Mesenchymal stem cell (in vitro differentiated cells and primary cell): ENCODE measurements around the gene RAB11FIP4.

ENCODE experiments used
- DNase-seq: peaks from one replicate; pipeline ENCODE4 v3.0.0-alpha.2; 2013
- H2AFZ ChIP-seq: one replicate; pipeline ENCODE4 v1.6.1; 2013; ENCODE audit warnings: low read depth, mild to moderate bottlenecking, control low read depth, inconsistent platforms, low read length, moderate library complexity
- H2AK5ac ChIP-seq: 2 replicates; pipeline ENCODE4 v1.6.1; 2013; ENCODE audit warnings: low read length, moderate library complexity, mild to moderate bottlenecking, inconsistent platforms; ENCODE audit not compliant: severe bottlenecking
- H2BK120ac ChIP-seq: one replicate; pipeline ENCODE4 v1.6.1; 2013; ENCODE audit warnings: low read depth, mild to moderate bottlenecking, inconsistent platforms, low read length, moderate library complexity
- H2BK12ac ChIP-seq, 2 experiments: one replicate each; pipeline ENCODE4 v1.6.1; 2013; ENCODE audit warnings: inconsistent platforms in 2 of 2, low read length in 2 of 2, mild to moderate bottlenecking in 2 of 2, moderate library complexity in 2 of 2, control low read depth in 1 of 2
- H2BK15ac ChIP-seq: one replicate; pipeline ENCODE4 v1.6.1; 2013; ENCODE audit warnings: mild to moderate bottlenecking, low read depth, inconsistent platforms; ENCODE audit not compliant: poor library complexity, severe bottlenecking
- H2BK5ac ChIP-seq: 2 replicates; pipeline ENCODE4 v1.6.1; 2013; ENCODE audit warnings: low read depth, mild to moderate bottlenecking, low read length, control low read depth, inconsistent platforms; ENCODE audit not compliant: poor library complexity, severe bottlenecking
- H3K14ac ChIP-seq, 2 experiments: one replicate each; pipeline ENCODE4 v1.6.1; 2013; ENCODE audit warnings: inconsistent platforms in 2 of 2, low read length in 2 of 2, control low read depth in 1 of 2, mild to moderate bottlenecking in 1 of 2, moderate library complexity in 1 of 2
- H3K18ac ChIP-seq, 2 experiments: one replicate each; pipeline ENCODE4 v1.6.1; 2013; ENCODE audit warnings: inconsistent platforms in 2 of 2, low read length in 2 of 2, control low read depth in 1 of 2, low read depth in 1 of 2, mild to moderate bottlenecking in 1 of 2
- H3K23ac ChIP-seq, 2 experiments: one replicate each; pipeline ENCODE4 v1.6.1; 2013; ENCODE audit warnings: inconsistent platforms in 2 of 2, low read length in 2 of 2, mild to moderate bottlenecking in 2 of 2, moderate library complexity in 2 of 2, control low read depth in 1 of 2
- H3K27ac ChIP-seq: 2 replicates; pipeline ENCODE4 v1.5.1; 2013; ENCODE audit warnings: mild to moderate bottlenecking, moderate library complexity, low read length, control low read depth, inconsistent platforms; ENCODE audit not compliant: poor library complexity, severe bottlenecking
- H3K27me3 ChIP-seq, 2 experiments: 2 replicates each; pipeline versions ENCODE4 v1.6.1 to v1.7.0; 2013; ENCODE audit warnings: low read length in 2 of 2, mild to moderate bottlenecking in 2 of 2, moderate library complexity in 2 of 2, control low read depth in 1 of 2, inconsistent platforms in 1 of 2; ENCODE audit not compliant: control insufficient read depth in 1 of 2, insufficient read depth in 1 of 2
- H3K36me3 ChIP-seq, 2 experiments: 2 replicates each; pipeline versions ENCODE4 v1.6.1 to v1.7.0; 2013; ENCODE audit warnings: low read length in 2 of 2, control low read depth in 1 of 2, inconsistent platforms in 1 of 2, low read depth in 1 of 2, mild to moderate bottlenecking in 1 of 2; ENCODE audit not compliant: insufficient read depth in 2 of 2, control insufficient read depth in 1 of 2
- H3K4ac ChIP-seq, 2 experiments: one replicate each; pipeline ENCODE4 v1.6.1; 2013; ENCODE audit warnings: inconsistent platforms in 2 of 2, low read length in 2 of 2, mild to moderate bottlenecking in 2 of 2, moderate library complexity in 2 of 2, control low read depth in 1 of 2, low read depth in 1 of 2
- H3K4me1 ChIP-seq: 2 replicates; pipeline ENCODE4 v1.6.1; 2013; ENCODE audit warnings: low read depth, low read length, control low read depth; ENCODE audit not compliant: control insufficient read depth, insufficient read depth
- H3K4me2 ChIP-seq: 2 replicates; pipeline ENCODE4 v1.6.1; 2013; ENCODE audit warnings: low read length, mild to moderate bottlenecking, inconsistent platforms; ENCODE audit not compliant: poor library complexity, severe bottlenecking
- H3K4me3 ChIP-seq, 2 experiments: 2 replicates each; pipeline versions ENCODE4 v1.5.1 to v1.7.0; 2013; ENCODE audit warnings: low read length in 2 of 2, mild to moderate bottlenecking in 2 of 2, control low read depth in 1 of 2, low read depth in 1 of 2; ENCODE audit not compliant: insufficient read depth in 1 of 2
- H3K79me1 ChIP-seq: replicated peaks from 2 replicates; pipeline ENCODE4 v1.6.1; 2013; ENCODE audit warnings: mild to moderate bottlenecking, control low read depth, low read length, inconsistent platforms; ENCODE audit not compliant: poor library complexity, severe bottlenecking
- H3K9ac ChIP-seq: 2 replicates; pipeline ENCODE4 v1.7.0; 2013; ENCODE audit warnings: mild to moderate bottlenecking, low read length, moderate library complexity
- H3K9me3 ChIP-seq: 2 replicates; pipeline ENCODE4 v1.7.0; 2013; ENCODE audit warnings: mild to moderate bottlenecking, low read length; ENCODE audit not compliant: control insufficient read depth
- H4K8ac ChIP-seq: one replicate; pipeline ENCODE4 v1.6.1; 2013; ENCODE audit warnings: inconsistent platforms, mild to moderate bottlenecking, low read length, moderate library complexity
- H4K91ac ChIP-seq: one replicate; pipeline ENCODE4 v1.6.1; 2013; ENCODE audit warnings: mild to moderate bottlenecking, low read length, inconsistent platforms
- WGBS: methylation state at CpG from one replicate; pipeline ENCODE4 v1.1.7; 2013; ENCODE audit warnings: mixed read lengths; 5-methylcytosine and 5-hydroxymethylcytosine counted together

The RAB11FIP4 gene

DNA sequence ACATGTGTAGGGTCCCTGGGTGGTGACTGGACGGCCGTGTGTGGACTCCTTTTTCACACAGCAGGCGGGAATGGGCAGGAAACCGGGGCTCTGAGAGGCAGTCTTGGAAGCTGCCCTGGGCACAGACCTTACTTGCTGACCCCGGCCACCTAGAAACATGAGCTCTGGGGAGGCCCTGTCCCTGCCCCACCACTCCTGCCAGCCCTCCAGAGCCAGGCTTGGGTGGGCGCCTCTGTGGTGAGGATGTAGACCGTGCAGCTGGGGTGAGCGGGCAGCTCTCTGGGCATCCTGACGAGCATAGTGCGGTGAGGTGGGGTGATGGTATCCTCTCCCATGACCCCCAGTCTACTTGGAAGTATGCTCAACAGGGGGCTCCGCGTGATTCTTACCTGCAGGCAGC, 121.3 kb downstream of the RAB11FIP4 start:
- Histone ChIP-seq H3K18ac (no peak overlapping the region), H2BK5ac (no peak overlapping the region), H3K4ac (no peak overlapping the region), H3K9me3 (no peaks in the 10 kb centered on the region), H3K27ac (no peak overlapping the region), H2BK15ac (no peak overlapping the region), H2AFZ (no peak overlapping the region), H3K14ac (peak overlapping the region in 1 of 2 experiments; percentile 51), H2BK12ac (no peak overlapping the region), H3K4me2 (no peak overlapping the region), H3K9ac (no peak overlapping the region), H3K4me3 (no peak overlapping the region), H3K79me1 (no peaks in the 10 kb centered on the region), H2BK120ac (no peak overlapping the region), H3K4me1 (no peaks in the 10 kb centered on the region), H2AK5ac (no peak overlapping the region), H3K36me3 (no peaks in the 10 kb centered on the region), H4K8ac (no peak overlapping the region), H4K91ac (no peak overlapping the region), H3K27me3 (peaks cover 36 to 46% of the 10 kb centered on the region in 2 experiments), H3K23ac (no peak overlapping the region)
- 84% methylated on average over 12 of the region's 12 CpGs for WGBS
- DNase-seq, result no peak

- Histone ChIP-seq H2AFZ (no peak overlapping the region), H3K36me3 (no peaks in the 10 kb centered on the region), H3K79me1 (no peaks in the 10 kb centered on the region), H3K18ac (no peak overlapping the region), H3K9ac (no peak overlapping the region), H3K14ac (no peak overlapping the region), H2AK5ac (no peak overlapping the region), H4K91ac (no peak overlapping the region), H3K4ac (no peak overlapping the region), H3K23ac (no peak overlapping the region), H4K8ac (no peak overlapping the region), H3K9me3 (no peaks in the 10 kb centered on the region), H3K27ac (no peak overlapping the region), H2BK5ac (no peak overlapping the region), H3K4me2 (no peak overlapping the region), H2BK15ac (no peak overlapping the region), H2BK120ac (no peak overlapping the region), H3K4me1 (no peaks in the 10 kb centered on the region), H3K27me3 (peaks cover 34 to 42% of the 10 kb centered on the region in 2 experiments), H3K4me3 (no peak overlapping the region), H2BK12ac (no peak overlapping the region)
- no peak for DNase-seq
- WGBS, result 79% methylated on average over 15 of the region's 15 CpGs
These were observed 122.4 kb downstream of the RAB11FIP4 start for GRCh38 chr17:31513731-31514427.

- Histone ChIP-seq H3K18ac (no peak overlapping the region), H2BK12ac (no peak overlapping the region), H4K8ac (no peak overlapping the region), H3K9me3 (no peaks in the 10 kb centered on the region), H3K36me3 (no peaks in the 10 kb centered on the region), H3K27me3 (peaks cover 34 to 45% of the 10 kb centered on the region in 2 experiments), H3K27ac (no peak overlapping the region), H3K14ac (no peak overlapping the region), H2BK15ac (no peak overlapping the region), H3K23ac (no peak overlapping the region), H2AFZ (no peak overlapping the region), H3K4me1 (no peaks in the 10 kb centered on the region), H3K79me1 (no peaks in the 10 kb centered on the region), H2BK5ac (no peak overlapping the region), H3K4me3 (no peak overlapping the region), H2AK5ac (no peak overlapping the region), H4K91ac (no peak overlapping the region), H3K9ac (no peak overlapping the region), H2BK120ac (no peak overlapping the region), H3K4me2 (no peak overlapping the region), H3K4ac (no peak overlapping the region)
- 86% methylated on average over 8 of the region's 8 CpGs for WGBS
- DNase-seq, result no peak
These were observed 123.8 kb downstream of the RAB11FIP4 start for GRCh38 chr17:31515267-31515666.

GRCh38 chr17:31517524-31517923, 126.0 kb downstream of the RAB11FIP4 start:
- Histone ChIP-seq H3K14ac (no peak overlapping the region), H3K23ac (no peak overlapping the region), H4K8ac (no peak overlapping the region), H2AK5ac (no peak overlapping the region), H3K27ac (no peak overlapping the region), H3K4me3 (no peak overlapping the region), H3K4ac (no peak overlapping the region), H3K18ac (no peak overlapping the region), H2AFZ (no peak overlapping the region), H3K9me3 (no peaks in the 10 kb centered on the region), H3K27me3 (peaks cover 19 to 40% of the 10 kb centered on the region in 2 experiments), H3K4me2 (no peak overlapping the region), H4K91ac (no peak overlapping the region), H3K79me1 (no peaks in the 10 kb centered on the region), H3K36me3 (no peaks in the 10 kb centered on the region), H2BK15ac (no peak overlapping the region), H2BK12ac (no peak overlapping the region), H3K9ac (no peak overlapping the region), H3K4me1 (no peaks in the 10 kb centered on the region), H2BK5ac (no peak overlapping the region), H2BK120ac (no peak overlapping the region)
- WGBS, result 57% methylated on average over 11 of the region's 11 CpGs
- no peak for DNase-seq
